ENCODE results near the gene RNF130. TPM values are rescaled to one million over a fixed set of nuclear protein-coding genes. Genes with fewer than 3 reads are reported as not detected.

Gene RNF130
- total RNA-seq, 1 experiment from 2014 or later = 58.5 TPM

DNA sequence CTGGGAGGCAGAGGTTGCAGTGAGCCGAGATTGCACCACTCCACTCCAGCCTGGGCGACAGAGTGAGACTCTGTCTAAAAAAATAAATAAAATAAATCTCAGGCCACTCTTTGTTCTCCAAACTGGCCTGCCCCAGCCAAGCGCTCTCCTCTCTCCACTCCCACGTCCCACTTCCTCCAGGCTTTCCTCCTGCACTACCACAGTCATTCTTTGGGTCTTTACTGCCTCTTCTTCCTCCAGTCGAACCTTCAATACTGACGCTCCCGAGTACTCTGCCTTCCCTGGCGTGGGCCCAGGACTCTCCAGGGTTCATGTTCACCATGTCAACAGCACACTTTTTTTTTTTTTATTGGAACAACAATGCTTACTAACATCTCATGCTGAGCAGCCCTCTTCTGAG, 23.9 kb downstream of the RNF130 start:
- no peak overlapping the region for H3K4me3 Mint-ChIP-seq

More for the DNA sequence above, 23.9 kb downstream of the RNF130 start:
- Mint-ChIP-seq H3K36me3 (peaks cover 34% of the 10 kb centered on the region), H3K4me1 (peaks cover 33% of the 10 kb centered on the region), H3K27ac (no peak overlapping the region), H3K27me3 (ENCODE audit: low read depth) (no peaks in the 10 kb centered on the region), H3K9me3 (peaks cover 28% of the 10 kb centered on the region)
- no peak for TF ChIP-seq IRF2 (CRISPR knock-in tag; IDR thresholded peaks at IDR 0.05; ENCODE audit: borderline replicate concordance, low read depth)
- TF ChIP-seq JAZF1 (CRISPR knock-in tag; IDR thresholded peaks at IDR 0.05) = no peak
- TF ChIP-seq, protein P1, sequence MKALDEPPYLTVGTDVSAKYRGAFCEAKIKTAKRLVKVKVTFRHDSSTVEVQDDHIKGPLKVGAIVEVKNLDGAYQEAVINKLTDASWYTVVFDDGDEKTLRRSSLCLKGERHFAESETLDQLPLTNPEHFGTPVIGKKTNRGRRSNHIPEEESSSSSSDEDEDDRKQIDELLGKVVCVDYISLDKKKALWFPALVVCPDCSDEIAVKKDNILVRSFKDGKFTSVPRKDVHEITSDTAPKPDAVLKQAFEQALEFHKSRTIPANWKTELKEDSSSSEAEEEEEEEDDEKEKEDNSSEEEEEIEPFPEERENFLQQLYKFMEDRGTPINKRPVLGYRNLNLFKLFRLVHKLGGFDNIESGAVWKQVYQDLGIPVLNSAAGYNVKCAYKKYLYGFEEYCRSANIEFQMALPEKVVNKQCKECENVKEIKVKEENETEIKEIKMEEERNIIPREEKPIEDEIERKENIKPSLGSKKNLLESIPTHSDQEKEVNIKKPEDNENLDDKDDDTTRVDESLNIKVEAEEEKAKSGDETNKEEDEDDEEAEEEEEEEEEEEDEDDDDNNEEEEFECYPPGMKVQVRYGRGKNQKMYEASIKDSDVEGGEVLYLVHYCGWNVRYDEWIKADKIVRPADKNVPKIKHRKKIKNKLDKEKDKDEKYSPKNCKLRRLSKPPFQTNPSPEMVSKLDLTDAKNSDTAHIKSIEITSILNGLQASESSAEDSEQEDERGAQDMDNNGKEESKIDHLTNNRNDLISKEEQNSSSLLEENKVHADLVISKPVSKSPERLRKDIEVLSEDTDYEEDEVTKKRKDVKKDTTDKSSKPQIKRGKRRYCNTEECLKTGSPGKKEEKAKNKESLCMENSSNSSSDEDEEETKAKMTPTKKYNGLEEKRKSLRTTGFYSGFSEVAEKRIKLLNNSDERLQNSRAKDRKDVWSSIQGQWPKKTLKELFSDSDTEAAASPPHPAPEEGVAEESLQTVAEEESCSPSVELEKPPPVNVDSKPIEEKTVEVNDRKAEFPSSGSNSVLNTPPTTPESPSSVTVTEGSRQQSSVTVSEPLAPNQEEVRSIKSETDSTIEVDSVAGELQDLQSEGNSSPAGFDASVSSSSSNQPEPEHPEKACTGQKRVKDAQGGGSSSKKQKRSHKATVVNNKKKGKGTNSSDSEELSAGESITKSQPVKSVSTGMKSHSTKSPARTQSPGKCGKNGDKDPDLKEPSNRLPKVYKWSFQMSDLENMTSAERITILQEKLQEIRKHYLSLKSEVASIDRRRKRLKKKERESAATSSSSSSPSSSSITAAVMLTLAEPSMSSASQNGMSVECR (CRISPR knock-in tag; IDR thresholded peaks at IDR 0.05; ENCODE audit: borderline replicate concordance) = no peak
- TF ChIP-seq, protein P2, sequence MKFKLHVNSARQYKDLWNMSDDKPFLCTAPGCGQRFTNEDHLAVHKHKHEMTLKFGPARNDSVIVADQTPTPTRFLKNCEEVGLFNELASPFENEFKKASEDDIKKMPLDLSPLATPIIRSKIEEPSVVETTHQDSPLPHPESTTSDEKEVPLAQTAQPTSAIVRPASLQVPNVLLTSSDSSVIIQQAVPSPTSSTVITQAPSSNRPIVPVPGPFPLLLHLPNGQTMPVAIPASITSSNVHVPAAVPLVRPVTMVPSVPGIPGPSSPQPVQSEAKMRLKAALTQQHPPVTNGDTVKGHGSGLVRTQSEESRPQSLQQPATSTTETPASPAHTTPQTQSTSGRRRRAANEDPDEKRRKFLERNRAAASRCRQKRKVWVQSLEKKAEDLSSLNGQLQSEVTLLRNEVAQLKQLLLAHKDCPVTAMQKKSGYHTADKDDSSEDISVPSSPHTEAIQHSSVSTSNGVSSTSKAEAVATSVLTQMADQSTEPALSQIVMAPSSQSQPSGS (CRISPR knock-in tag; IDR thresholded peaks at IDR 0.05; ENCODE audit: borderline replicate concordance, low read depth) = no peak
- no peak for TF ChIP-seq ZNF423 (CRISPR knock-in tag; IDR thresholded peaks at IDR 0.05)
- TF ChIP-seq, protein P3, sequence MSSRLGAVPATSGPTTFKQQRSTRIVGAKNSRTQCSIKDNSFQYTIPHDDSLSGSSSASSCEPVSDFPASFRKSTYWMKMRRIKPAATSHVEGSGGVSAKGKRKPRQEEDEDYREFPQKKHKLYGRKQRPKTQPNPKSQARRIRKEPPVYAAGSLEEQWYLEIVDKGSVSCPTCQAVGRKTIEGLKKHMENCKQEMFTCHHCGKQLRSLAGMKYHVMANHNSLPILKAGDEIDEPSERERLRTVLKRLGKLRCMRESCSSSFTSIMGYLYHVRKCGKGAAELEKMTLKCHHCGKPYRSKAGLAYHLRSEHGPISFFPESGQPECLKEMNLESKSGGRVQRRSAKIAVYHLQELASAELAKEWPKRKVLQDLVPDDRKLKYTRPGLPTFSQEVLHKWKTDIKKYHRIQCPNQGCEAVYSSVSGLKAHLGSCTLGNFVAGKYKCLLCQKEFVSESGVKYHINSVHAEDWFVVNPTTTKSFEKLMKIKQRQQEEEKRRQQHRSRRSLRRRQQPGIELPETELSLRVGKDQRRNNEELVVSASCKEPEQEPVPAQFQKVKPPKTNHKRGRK (CRISPR knock-in tag; IDR thresholded peaks at IDR 0.05; ENCODE audit: borderline replicate concordance) = no peak
- TF ChIP-seq, protein P4, sequence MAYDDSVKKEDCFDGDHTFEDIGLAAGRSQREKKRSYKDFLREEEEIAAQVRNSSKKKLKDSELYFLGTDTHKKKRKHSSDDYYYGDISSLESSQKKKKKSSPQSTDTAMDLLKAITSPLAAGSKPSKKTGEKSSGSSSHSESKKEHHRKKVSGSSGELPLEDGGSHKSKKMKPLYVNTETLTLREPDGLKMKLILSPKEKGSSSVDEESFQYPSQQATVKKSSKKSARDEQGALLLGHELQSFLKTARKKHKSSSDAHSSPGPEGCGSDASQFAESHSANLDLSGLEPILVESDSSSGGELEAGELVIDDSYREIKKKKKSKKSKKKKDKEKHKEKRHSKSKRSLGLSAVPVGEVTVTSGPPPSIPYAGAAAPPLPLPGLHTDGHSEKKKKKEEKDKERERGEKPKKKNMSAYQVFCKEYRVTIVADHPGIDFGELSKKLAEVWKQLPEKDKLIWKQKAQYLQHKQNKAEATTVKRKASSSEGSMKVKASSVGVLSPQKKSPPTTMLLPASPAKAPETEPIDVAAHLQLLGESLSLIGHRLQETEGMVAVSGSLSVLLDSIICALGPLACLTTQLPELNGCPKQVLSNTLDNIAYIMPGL (CRISPR knock-in tag; IDR thresholded peaks at IDR 0.05) = no peak
- no peak for TF ChIP-seq NFE2L1 (CRISPR knock-in tag; IDR thresholded peaks at IDR 0.05)
- TF ChIP-seq, protein P5, sequence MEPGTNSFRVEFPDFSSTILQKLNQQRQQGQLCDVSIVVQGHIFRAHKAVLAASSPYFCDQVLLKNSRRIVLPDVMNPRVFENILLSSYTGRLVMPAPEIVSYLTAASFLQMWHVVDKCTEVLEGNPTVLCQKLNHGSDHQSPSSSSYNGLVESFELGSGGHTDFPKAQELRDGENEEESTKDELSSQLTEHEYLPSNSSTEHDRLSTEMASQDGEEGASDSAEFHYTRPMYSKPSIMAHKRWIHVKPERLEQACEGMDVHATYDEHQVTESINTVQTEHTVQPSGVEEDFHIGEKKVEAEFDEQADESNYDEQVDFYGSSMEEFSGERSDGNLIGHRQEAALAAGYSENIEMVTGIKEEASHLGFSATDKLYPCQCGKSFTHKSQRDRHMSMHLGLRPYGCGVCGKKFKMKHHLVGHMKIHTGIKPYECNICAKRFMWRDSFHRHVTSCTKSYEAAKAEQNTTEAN (CRISPR knock-in tag; IDR thresholded peaks at IDR 0.05) = no peak
- TF ChIP-seq, protein P6, sequence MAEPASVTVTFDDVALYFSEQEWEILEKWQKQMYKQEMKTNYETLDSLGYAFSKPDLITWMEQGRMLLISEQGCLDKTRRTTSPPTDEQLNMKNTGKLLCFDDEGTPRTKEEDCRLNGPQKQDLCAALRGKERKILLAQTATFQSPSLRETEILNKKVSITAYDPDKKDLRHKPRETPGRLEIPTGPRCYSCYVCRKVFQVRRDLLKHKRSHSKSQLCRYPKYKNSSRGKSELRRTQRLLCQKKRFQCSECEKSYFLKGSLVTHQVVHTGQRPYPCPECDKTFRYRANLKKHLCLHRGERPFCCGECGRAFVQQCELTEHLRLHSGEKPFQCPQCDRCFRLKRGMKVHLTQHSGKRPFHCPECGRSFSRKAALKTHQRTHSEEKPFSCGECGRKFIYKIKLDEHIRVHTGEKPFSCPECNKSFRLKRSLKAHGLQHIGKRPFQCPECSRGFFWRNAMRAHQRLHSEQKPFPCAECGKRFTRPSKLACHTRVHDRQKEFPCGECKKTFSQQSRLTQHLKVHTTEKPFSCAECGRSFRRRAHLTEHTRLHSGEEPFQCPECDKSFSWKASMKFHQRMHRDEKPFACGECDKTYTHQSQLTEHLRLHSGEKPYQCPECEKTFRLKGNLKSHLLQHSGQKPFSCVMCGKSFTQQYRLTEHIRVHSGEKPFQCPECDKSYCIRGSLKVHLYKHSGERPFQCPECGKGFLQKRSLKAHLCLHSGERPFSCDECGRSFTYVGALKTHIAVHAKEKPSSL (CRISPR knock-in tag; conservative IDR thresholded peaks at IDR 0.05) = no peak
- TF ChIP-seq ZNF317 (CRISPR knock-in tag; IDR thresholded peaks at IDR 0.05; ENCODE audit: borderline replicate concordance, low read depth) = no peak
- TF ChIP-seq ZNF219 (CRISPR knock-in tag; IDR thresholded peaks at IDR 0.05; ENCODE audit: borderline replicate concordance) = no peak
- TF ChIP-seq ZNF396 (CRISPR knock-in tag; IDR thresholded peaks at IDR 0.05; ENCODE audit: borderline replicate concordance) = no peak
- no peak for TF ChIP-seq OVOL2 (CRISPR knock-in tag; IDR thresholded peaks at IDR 0.05; ENCODE audit: borderline replicate concordance)
- TF ChIP-seq, protein P7, sequence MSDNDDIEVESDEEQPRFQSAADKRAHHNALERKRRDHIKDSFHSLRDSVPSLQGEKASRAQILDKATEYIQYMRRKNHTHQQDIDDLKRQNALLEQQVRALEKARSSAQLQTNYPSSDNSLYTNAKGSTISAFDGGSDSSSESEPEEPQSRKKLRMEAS (CRISPR knock-in tag; IDR thresholded peaks at IDR 0.05) = no peak
- no peak for TF ChIP-seq FOXK1 (CRISPR knock-in tag; IDR thresholded peaks at IDR 0.05)
- TF ChIP-seq, protein P8, sequence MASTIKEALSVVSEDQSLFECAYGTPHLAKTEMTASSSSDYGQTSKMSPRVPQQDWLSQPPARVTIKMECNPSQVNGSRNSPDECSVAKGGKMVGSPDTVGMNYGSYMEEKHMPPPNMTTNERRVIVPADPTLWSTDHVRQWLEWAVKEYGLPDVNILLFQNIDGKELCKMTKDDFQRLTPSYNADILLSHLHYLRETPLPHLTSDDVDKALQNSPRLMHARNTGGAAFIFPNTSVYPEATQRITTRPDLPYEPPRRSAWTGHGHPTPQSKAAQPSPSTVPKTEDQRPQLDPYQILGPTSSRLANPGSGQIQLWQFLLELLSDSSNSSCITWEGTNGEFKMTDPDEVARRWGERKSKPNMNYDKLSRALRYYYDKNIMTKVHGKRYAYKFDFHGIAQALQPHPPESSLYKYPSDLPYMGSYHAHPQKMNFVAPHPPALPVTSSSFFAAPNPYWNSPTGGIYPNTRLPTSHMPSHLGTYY (CRISPR knock-in tag; IDR thresholded peaks at IDR 0.05) = no peak
- no peak for TF ChIP-seq GABPB1 (CRISPR knock-in tag; IDR thresholded peaks at IDR 0.05)
- TF ChIP-seq ETV6 (CRISPR knock-in tag; IDR thresholded peaks at IDR 0.05) = no peak
- TF ChIP-seq TEAD4 (CRISPR knock-in tag; IDR thresholded peaks at IDR 0.05) = no peak
- DNase-seq (ENCODE audit: low spot score) (no peak), ATAC-seq (no peak)
- ChIA-PET POLR2A (interaction anchor here (0.7 kb wide), 1 partner anchor 132 kb away, joined by 4 read pairs; no protein-coding TSS in a partner anchor), CTCF (no interaction called here)
